GM23338 (cell line): Measurements from ENCODE around the gene RFX3. TPM values are rescaled to one million over a fixed set of nuclear protein-coding genes. Genes with fewer than 3 reads are reported as not detected.

Experiments
- ATAC-seq: fragments of 200-7000 bp; cut with Tn5 transposase; 3 replicates; pipeline ENCODE4 v1.9.1; 2020
- DNase-seq: peaks from one replicate; pipeline ENCODE4 v3.0.0-alpha.2; 2015; ENCODE audit warnings: low spot score
- H2AFZ ChIP-seq: fragments of 200-600 bp; sonication (generic); 2 replicates; pipeline ENCODE4 v1.8.0; 2016; ENCODE audit warnings: antibody characterized with exemption, mild to moderate bottlenecking, moderate library complexity
- H3F3A ChIP-seq: fragments of 200-600 bp; sonication (generic); replicated peaks from 2 replicates; pipeline ENCODE4 v1.8.0; 2017; ENCODE audit warnings: antibody characterized with exemption, mixed run types, low read depth
- H3K27ac ChIP-seq: fragments of 200-600 bp; sonication (generic); 2 replicates; pipeline ENCODE4 v1.6.1; 2016; ENCODE audit warnings: low read depth
- H3K27me3 ChIP-seq: fragments of 200-600 bp; sonication (generic); 2 replicates; pipeline ENCODE4 v1.8.0; 2016; ENCODE audit warnings: mild to moderate bottlenecking, mixed run types, moderate library complexity; ENCODE audit not compliant: insufficient read depth
- H3K36me3 ChIP-seq: fragments of 200-600 bp; sonication (generic); 2 replicates; pipeline ENCODE4 v1.8.0; 2016; ENCODE audit warnings: mild to moderate bottlenecking; ENCODE audit not compliant: insufficient read depth
- H3K4me1 ChIP-seq: fragments of 200-600 bp; sonication (generic); 2 replicates; pipeline ENCODE4 v1.8.0; 2016; ENCODE audit warnings: mild to moderate bottlenecking, moderate library complexity; ENCODE audit not compliant: insufficient read depth
- H3K4me2 ChIP-seq: fragments of 200-600 bp; sonication (generic); 2 replicates; pipeline ENCODE4 v1.7.1; 2017; ENCODE audit warnings: mixed run types
- H3K4me3 ChIP-seq: fragments of 200-600 bp; sonication (generic); 2 replicates; pipeline ENCODE4 v1.6.1; 2016; ENCODE audit warnings: mixed run types
- H3K79me2 ChIP-seq: fragments of 200-600 bp; sonication (generic); replicated peaks from 2 replicates; pipeline ENCODE4 v1.8.0; 2017; ENCODE audit warnings: mild to moderate bottlenecking; ENCODE audit not compliant: insufficient read depth
- H3K9me2 ChIP-seq: fragments of 200-600 bp; sonication (generic); 2 replicates; pipeline ENCODE4 v1.8.0; 2017; ENCODE audit not compliant: insufficient read depth
- H4K20me1 ChIP-seq: fragments of 200-600 bp; sonication (generic); replicated peaks from 2 replicates; pipeline ENCODE4 v1.8.0; 2017; ENCODE audit warnings: mild to moderate bottlenecking; ENCODE audit not compliant: insufficient read depth
- H3K27ac Mint-ChIP-seq: 2 replicates; pipeline ENCODE4 v1.8.0; 2020; ENCODE audit warnings: inconsistent platforms, mild to moderate bottlenecking, moderate library complexity, mixed read lengths
- H3K27me3 Mint-ChIP-seq: 3 replicates; pipeline ENCODE4 v1.8.0; 2022; ENCODE audit warnings: low read depth, mild to moderate bottlenecking, moderate library complexity, mixed read lengths, inconsistent platforms; ENCODE audit not compliant: insufficient read depth, poor library complexity
- H3K36me3 Mint-ChIP-seq: 3 replicates; pipeline ENCODE4 v1.8.0; 2021; ENCODE audit warnings: low read depth, mild to moderate bottlenecking, inconsistent platforms, moderate library complexity, mixed read lengths
- H3K4me1 Mint-ChIP-seq: 3 replicates; pipeline ENCODE4 v1.8.0; 2020; ENCODE audit warnings: mild to moderate bottlenecking, inconsistent platforms, mixed read lengths
- H3K4me3 Mint-ChIP-seq: 3 replicates; pipeline ENCODE4 v1.8.0; 2021; ENCODE audit warnings: moderate library complexity, mild to moderate bottlenecking, inconsistent platforms, mixed read lengths
- H3K9me3 Mint-ChIP-seq: 3 replicates; pipeline ENCODE4 v1.8.0; 2020; ENCODE audit warnings: moderate library complexity, mild to moderate bottlenecking, inconsistent platforms, mixed read lengths
- CREB1 ChIP-seq: fragments of 250-450 bp; sonication (Bioruptor Pico); IDR thresholded peaks from 2 replicates; pipeline ENCODE4 v1.5.0; 2020; ENCODE audit warnings: low read depth, mild to moderate bottlenecking, moderate library complexity
- CTCF ChIP-seq, 2 experiments: fragments of 200-600 bp in 1 of 2; sonication (generic) in 1 of 2; conservative IDR thresholded peaks; 2 replicates each; pipeline versions ENCODE4 v1.5.1 to v1.6.1; 2016 to 2017; ENCODE audit warnings: antibody characterized with exemption in 2 of 2, low read depth in 2 of 2, mild to moderate bottlenecking in 2 of 2, moderate library complexity in 1 of 2
- ETS1 ChIP-seq: IDR thresholded peaks from 2 replicates; pipeline ENCODE4 v1.6.1; 2016; ENCODE audit warnings: antibody characterized with exemption
- EZH2phosphoT487 ChIP-seq: fragments of 200-600 bp; sonication (generic); IDR thresholded peaks from one replicate; pipeline ENCODE4 v1.8.1; 2018; ENCODE audit warnings: antibody characterized with exemption; ENCODE audit not compliant: unreplicated experiment
- NANOG ChIP-seq: IDR thresholded peaks from 2 replicates; pipeline ENCODE4 v1.6.1; 2016; ENCODE audit warnings: antibody characterized with exemption, borderline replicate concordance
- REST ChIP-seq: IDR thresholded peaks from one replicate; pipeline ENCODE4 v1.6.1; 2018; ENCODE audit warnings: antibody characterized with exemption; ENCODE audit not compliant: unreplicated experiment
- ZNF114 ChIP-seq: fragments of 250-450 bp; sonication (Bioruptor Pico); IDR thresholded peaks from 2 replicates; pipeline ENCODE4 v1.5.0; 2020; ENCODE audit warnings: mild to moderate bottlenecking, moderate library complexity
- ZNF331 ChIP-seq: fragments of 250-450 bp; sonication (Bioruptor Pico); IDR thresholded peaks from 2 replicates; pipeline ENCODE4 v1.5.0; 2020; ENCODE audit warnings: low read depth, mild to moderate bottlenecking, moderate library complexity
- polyA plus RNA-seq: library from polyadenylated mRNA; unstranded; fragments of >200 nt; fragmentation: Nextera tagmentation; extraction: Ambion mirVana; gene quantifications from 2 replicates; pipeline ENCODE4 v1.2.1, GENCODE V29; 2016
- total RNA-seq: library from RNA; depleted of rRNA; stranded (reverse); fragments of >200 nt; shearing (Covaris generic); gene quantifications from 2 replicates; pipeline ENCODE4 v1.2.3, GENCODE V29; 2014

RFX3 gene
- total and polyA plus RNA-seq, 2 experiments from 2014 or later: 9.8 to 22.1 TPM

- Histone ChIP-seq H3K9me2 (0 out of 2 replicates have a peak, but pooled peaks cover 6% of the 10 kb centered on the region), H4K20me1 (no peaks in the 10 kb centered on the region), H2AFZ (no peak overlapping the region), H3K36me3 (no peaks in the 10 kb centered on the region), H3K4me2 (no peak overlapping the region), H3K27me3 (no peaks in the 10 kb centered on the region), H3F3A (no peaks in the 10 kb centered on the region), H3K79me2 (no peaks in the 10 kb centered on the region), H3K4me1 (no peaks in the 10 kb centered on the region), H3K27ac (no peak overlapping the region), H3K4me3 (no peak overlapping the region)
- no peak for DNase-seq
- Mint-ChIP-seq H3K36me3 (no peaks in the 10 kb centered on the region), H3K9me3 (no peaks in the 10 kb centered on the region), H3K4me3 (no peak overlapping the region), H3K27ac (no peak overlapping the region), H3K4me1 (peaks cover 11% of the 10 kb centered on the region), H3K27me3 (no peaks in the 10 kb centered on the region)
- TF ChIP-seq REST (no peak), CTCF (conservative IDR thresholded peaks at IDR 0.05; ENCODE audit: low read depth in 2 of 2) (no peak)
- no peak for ATAC-seq
These were observed 311.1 kb downstream of the RFX3 start for GRCh38 chr9:3214741-3215140.

GRCh38 chr9:3205421-3206095 is 320.2 kb downstream of the RFX3 start:
- peaks cover 4% of the 10 kb centered on the region for H3K27me3 Mint-ChIP-seq
- Histone ChIP-seq H3K4me3 (no peak overlapping the region), H3F3A (no peaks in the 10 kb centered on the region), H3K9me2 (0 out of 2 replicates have a peak, but pooled peaks cover 6% of the 10 kb centered on the region), H3K4me2 (no peak overlapping the region), H3K27ac (no peak overlapping the region), H3K27me3 (no peaks in the 10 kb centered on the region), H2AFZ (no peak overlapping the region), H3K4me1 (no peaks in the 10 kb centered on the region), H4K20me1 (no peaks in the 10 kb centered on the region), H3K36me3 (no peaks in the 10 kb centered on the region), H3K79me2 (no peaks in the 10 kb centered on the region)
- H3K36me3 Mint-ChIP-seq: no peaks in the 10 kb centered on the region
- H3K4me3 Mint-ChIP-seq: no peak overlapping the region
- no peak for ATAC-seq
- peaks cover 8% of the 10 kb centered on the region; the same call in 2 of the 3 replicates for H3K4me1 Mint-ChIP-seq
- no peak overlapping the region for H3K27ac Mint-ChIP-seq
- no peak for TF ChIP-seq EZH2phosphoT487
- no peak for TF ChIP-seq CREB1 (CRISPR knock-in tag)
- no peak for TF ChIP-seq ETS1
- TF ChIP-seq REST: no peak
- no peak for TF ChIP-seq CTCF (conservative IDR thresholded peaks at IDR 0.05; ENCODE audit: low read depth in 2 of 2)
- no peak for TF ChIP-seq NANOG
- no peak for TF ChIP-seq ZNF331 (CRISPR knock-in tag)
- no peak for TF ChIP-seq ZNF114 (CRISPR knock-in tag)
- no peaks in the 10 kb centered on the region for H3K9me3 Mint-ChIP-seq
- no peak for DNase-seq
